Measurements from ENCODE around the gene KLF11.

GRCh38 chr2:10017313-10017941, 25.9 kb upstream of the KLF11 start:
- TF ChIP-seq CTCF (IDR thresholded peaks at IDR 0.05; ENCODE audit: extremely low read depth in 1 of 2, insufficient read depth in 1 of 2, low read depth in 1 of 2, low read length in 2 of 2) (no peak), POLR2A (IDR thresholded peaks at IDR 0.05; ENCODE audit: low read depth, low read length) (no peak), FOS (IDR thresholded peaks at IDR 0.05; ENCODE audit: borderline replicate concordance, insufficient read depth, low read length) (no peak), JUN (IDR thresholded peaks at IDR 0.05; ENCODE audit: borderline replicate concordance, insufficient read depth, insufficient read length, low read depth) (no peak), EZH2 (IDR thresholded peaks at IDR 0.05; ENCODE audit: borderline replicate concordance, low read depth, low read length, severe bottlenecking) (no peak)

Data from endothelial cell of umbilical vein (primary cell).